ENCODE data around the gene MVB12B. TPM values are rescaled to one million over a fixed set of nuclear protein-coding genes. Genes with fewer than 3 reads are reported as not detected.

MVB12B gene
- total and polyA plus RNA-seq, 2 of the 8 experiments (the other 6 are each of a cell fraction or from before 2014, with no cell fraction given), result 2.6 to 5.0 TPM

GRCh38 chr9:126395439-126396212, 69.0 kb downstream of the MVB12B start:
- H3K4me2 ChIP-seq (ENCODE audit: insufficient read depth in 1 of 2, low read depth in 2 of 2, low read length in 2 of 2), result no peak overlapping the region
- no peak overlapping the region for H3K4ac ChIP-seq (replicated peaks; ENCODE audit: insufficient read length, low read depth, low read length)
- H2BK5ac ChIP-seq (ENCODE audit: low read depth, low read length), result no peak overlapping the region
- no peak overlapping the region for H3K9ac ChIP-seq (replicated peaks in 1 of 4; ENCODE audit: extremely low read depth in 1 of 4, low read depth in 3 of 4, low read length in 3 of 4)
- no peak overlapping the region for H3K23ac ChIP-seq (ENCODE audit: insufficient read length)
- no peak overlapping the region for H4K5ac ChIP-seq (ENCODE audit: insufficient read length, low read depth, low read length)
- no peak overlapping the region for H3K18ac ChIP-seq (ENCODE audit: extremely low read depth, low read length)
- no peak overlapping the region for H2AFZ ChIP-seq (ENCODE audit: low read length)
- no peaks in the 10 kb centered on the region for H3K36me3 ChIP-seq (ENCODE audit: control insufficient read depth in 2 of 4, insufficient read depth in 4 of 4, low read length in 3 of 4)
- FAIRE-seq (no peak), DNase-seq (ENCODE audit: low read depth in 1 of 2, low spot score in 2 of 2) (no peak)
- H3K4me3 ChIP-seq (ENCODE audit: extremely low read depth in 1 of 4, insufficient read depth in 2 of 4, low read depth in 3 of 4, low read length in 4 of 4), result no peak overlapping the region
- no peaks in the 10 kb centered on the region for H3K79me2 ChIP-seq (ENCODE audit: control insufficient read depth in 1 of 2, insufficient read depth in 2 of 2, low read length in 2 of 2)
- 91% methylated on average over 7 of the region's 7 CpGs; no CpG with 5 or more reads in 1 of the 2 experiments for WGBS, 2 experiments (ENCODE audit: extremely low coverage in 1 of 2, insufficient coverage in 1 of 2, insufficient read length in 1 of 2, insufficient replicate concordance in 2 of 2, low coverage in 1 of 2, low lambda C conversion rate in 2 of 2, missing lambda C conversion rate in 1 of 2)
- H3K56ac ChIP-seq (replicated peaks; ENCODE audit: insufficient read length, low read depth, low read length), result no peak overlapping the region
- no peaks in the 10 kb centered on the region for H3K27me3 ChIP-seq (replicated peaks in 1 of 4; ENCODE audit: control insufficient read depth in 3 of 4, extremely low read depth in 1 of 4, insufficient read depth in 3 of 4, low read length in 3 of 4)
- no peak overlapping the region for H2BK15ac ChIP-seq (ENCODE audit: low read length)
- no peaks in the 10 kb centered on the region; a peak in 1 of 7 replicates for H3K4me1 ChIP-seq (replicated peaks in 1 of 4; ENCODE audit: control insufficient read depth in 3 of 4, insufficient read depth in 4 of 4, low read length in 3 of 4)
- TF ChIP-seq CTBP2 (IDR thresholded peaks at IDR 0.05; ENCODE audit: borderline replicate concordance, insufficient read depth, insufficient read length, low read length) (no peak), SP2 (IDR thresholded peaks at IDR 0.05; ENCODE audit: low read length) (no peak), SRF (IDR thresholded peaks at IDR 0.05; ENCODE audit: low read depth, low read length) (no peak), SUZ12 (IDR thresholded peaks at IDR 0.05; ENCODE audit: low read length) (no peak), POU5F1 (IDR thresholded peaks at IDR 0.05; ENCODE audit: low read depth, low read length) (no peak)
- H4K91ac ChIP-seq (replicated peaks; ENCODE audit: insufficient read length, low read length), result no peak overlapping the region
- ChIA-PET CTCF (ENCODE audit: partially characterized antibody) (interaction anchor here (0.6 to 7.8 kb wide), 17 partner anchors 9 to 471 kb away, joined by 3 to 108 read pairs (median 4); no protein-coding TSS in a partner anchor), POLR2A (ENCODE audit: partially characterized antibody) (no interaction called here)
- no peak overlapping the region for H2BK12ac ChIP-seq (ENCODE audit: low read depth, low read length)
- H2AK5ac ChIP-seq (ENCODE audit: low read depth, low read length), result no peak overlapping the region
- no peak overlapping the region for H3K14ac ChIP-seq (ENCODE audit: insufficient read length)
- no peak overlapping the region for H4K8ac ChIP-seq (ENCODE audit: extremely low read depth, insufficient read depth, low read length)
- no peak overlapping the region for H2BK120ac ChIP-seq (replicated peaks; ENCODE audit: low read depth, low read length)
- H3K27ac ChIP-seq (ENCODE audit: low read depth, low read length), result no peak overlapping the region
- no peaks in the 10 kb centered on the region for H3K23me2 ChIP-seq (ENCODE audit: low read depth, low read length)
- no peaks in the 10 kb centered on the region for H4K20me1 ChIP-seq (replicated peaks in 1 of 2; ENCODE audit: control insufficient read depth in 1 of 2, insufficient read depth in 2 of 2, low read length in 2 of 2)
- H3K9me3 ChIP-seq (ENCODE audit: insufficient read depth in 2 of 2, low read depth in 1 of 2, low read length in 1 of 2), result no peaks in the 10 kb centered on the region
- H3K79me1 ChIP-seq (ENCODE audit: low read depth, low read length), result no peaks in the 10 kb centered on the region
- H2BK20ac ChIP-seq (ENCODE audit: low read length), result no peak overlapping the region
